HEK293 (cell line): Measurements from ENCODE around the gene TRIM46.

Experiments used
- CTCF ChIA-PET: fragments of 350-600 bp; formaldehyde crosslinking; extraction: SDS; loops from one replicate; lab custom pipeline; 2021; ENCODE audit warnings: antibody characterized with exemption; lab: Yijun Ruan, JAX
- POLR2A ChIA-PET: fragments of 300-600 bp; formaldehyde crosslinking; extraction: SDS; loops from one replicate; lab custom pipeline; 2020; ENCODE audit warnings: antibody characterized with exemption, inconsistent platforms; lab: Yijun Ruan, JAX
- H3K27ac ChIP-seq: fragments of 200-500 bp; sonication (Bioruptor generic); 2 replicates; pipeline ENCODE4 v1.5.1; 2014; ENCODE audit warnings: low read depth, low read length, control low read depth, inconsistent platforms; ENCODE audit errors: extremely low read depth
- H3K36me3 ChIP-seq, 2 experiments: fragments of 200-500 bp in 1 of 2; sonication (Bioruptor generic) in 1 of 2; 1 replicate in 1 of 2; 2 replicates in 1 of 2; pipeline ENCODE4 v1.5.1; 2014 to 2017; ENCODE audit warnings: inconsistent platforms in 2 of 2, low read length in 2 of 2; ENCODE audit not compliant: control insufficient read depth in 2 of 2, insufficient read depth in 1 of 2
- H3K4me1 ChIP-seq: fragments of 200-500 bp; sonication (Bioruptor generic); 2 replicates; pipeline ENCODE4 v1.5.1; 2014; ENCODE audit warnings: mild to moderate bottlenecking, low read length, inconsistent platforms; ENCODE audit not compliant: control insufficient read depth, insufficient read depth
- H3K4me3 ChIP-seq: 2 replicates; pipeline ENCODE4 v1.5.1; 2011; ENCODE audit warnings: low read depth, mild to moderate bottlenecking, control low read depth, low read length, moderate library complexity
- H3K9me3 ChIP-seq: fragments of 200-500 bp; sonication (Bioruptor generic); 2 replicates; pipeline ENCODE4 v1.5.1; 2014; ENCODE audit warnings: low read depth, low read length, inconsistent platforms; ENCODE audit not compliant: control insufficient read depth, insufficient read depth
- CTCF ChIP-seq: fragments of 450-650 bp; formaldehyde crosslinking; IDR thresholded peaks from 2 replicates; pipeline ENCODE4 v1.5.1; 2016; ENCODE audit warnings: missing biosample characterization, missing genetic modification characterization
- GLIS2 ChIP-seq: fragments of 450-650 bp; formaldehyde crosslinking; IDR thresholded peaks from 2 replicates; pipeline ENCODE4 v1.5.1; 2016; ENCODE audit warnings: missing biosample characterization, missing genetic modification characterization
- HIC1 ChIP-seq: fragments of 450-650 bp; formaldehyde crosslinking; IDR thresholded peaks from 2 replicates; pipeline ENCODE4 v1.5.1; 2016; ENCODE audit warnings: missing biosample characterization, missing genetic modification characterization
- HOXA7 ChIP-seq: sonication (generic); formaldehyde crosslinking; IDR thresholded peaks from 2 replicates; pipeline ENCODE4 v1.8.1; 2022; ENCODE audit warnings: missing genetic modification reagents, borderline replicate concordance
- SP3 ChIP-seq: fragments of 450-650 bp; formaldehyde crosslinking; IDR thresholded peaks from 2 replicates; pipeline ENCODE4 v1.5.1; 2016; ENCODE audit warnings: missing biosample characterization, missing genetic modification characterization
- ZNF2 ChIP-seq: fragments of 450-650 bp; formaldehyde crosslinking; IDR thresholded peaks from 2 replicates; pipeline ENCODE4 v1.5.1; 2016; ENCODE audit warnings: missing biosample characterization, missing genetic modification characterization
- ZNF341 ChIP-seq: fragments of 450-650 bp; formaldehyde crosslinking; IDR thresholded peaks from 2 replicates; pipeline ENCODE4; 2016; ENCODE audit warnings: low read depth, missing biosample characterization, missing genetic modification characterization
- ZNF366 ChIP-seq: fragments of 450-650 bp; formaldehyde crosslinking; conservative IDR thresholded peaks from 2 replicates; pipeline ENCODE4 v1.5.1; 2016; ENCODE audit warnings: missing biosample characterization, missing genetic modification characterization
- ZNF416 ChIP-seq: fragments of 450-650 bp; formaldehyde crosslinking; IDR thresholded peaks from 2 replicates; pipeline ENCODE4 v1.5.1; 2016; ENCODE audit warnings: missing biosample characterization, missing genetic modification characterization
- ZNF521 ChIP-seq: fragments of 450-650 bp; formaldehyde crosslinking; IDR thresholded peaks from 2 replicates; pipeline ENCODE4 v1.5.1; 2017; ENCODE audit warnings: missing biosample characterization, mild to moderate bottlenecking, missing genetic modification characterization
- ZNF529 ChIP-seq: fragments of 450-650 bp; formaldehyde crosslinking; IDR thresholded peaks from 2 replicates; pipeline ENCODE4 v1.5.1; 2017; ENCODE audit warnings: missing genetic modification characterization, missing biosample characterization; ENCODE audit not compliant: insufficient replicate concordance
- ZNF549 ChIP-seq: fragments of 450-650 bp; IDR thresholded peaks from 2 replicates; pipeline ENCODE4 v1.5.1; 2018; ENCODE audit warnings: missing biosample characterization, missing genetic modification characterization, mild to moderate bottlenecking, inconsistent platforms, moderate library complexity
- ZNF600 ChIP-seq: fragments of 450-650 bp; formaldehyde crosslinking; IDR thresholded peaks from 2 replicates; pipeline ENCODE4 v1.5.1; 2016; ENCODE audit warnings: missing biosample characterization, missing genetic modification characterization
- ZNF664 ChIP-seq: fragments of 450-650 bp; formaldehyde crosslinking; IDR thresholded peaks from 2 replicates; pipeline ENCODE4 v1.5.1; 2016; ENCODE audit warnings: missing biosample characterization, missing genetic modification characterization
- ZNF747 ChIP-seq: fragments of 450-650 bp; formaldehyde crosslinking; IDR thresholded peaks from 2 replicates; pipeline ENCODE4 v1.5.1; 2016; ENCODE audit warnings: missing biosample characterization, missing genetic modification characterization
- ZNF837 ChIP-seq: fragments of 450-650 bp; formaldehyde crosslinking; IDR thresholded peaks from 2 replicates; pipeline ENCODE4 v1.5.1; 2016; ENCODE audit warnings: missing biosample characterization, missing genetic modification characterization
- TF ChIP-seq, protein P1 (sequence below): fragments of 450-650 bp; formaldehyde crosslinking; IDR thresholded peaks from 2 replicates; pipeline ENCODE4 v1.5.1; 2016; ENCODE audit warnings: missing biosample characterization, missing genetic modification characterization
- TF ChIP-seq, protein P2 (sequence below): fragments of 450-650 bp; formaldehyde crosslinking; IDR thresholded peaks from 2 replicates; pipeline ENCODE4 v1.5.1; 2016; ENCODE audit warnings: missing biosample characterization, missing genetic modification characterization, low read depth

The TRIM46 gene

DNA sequence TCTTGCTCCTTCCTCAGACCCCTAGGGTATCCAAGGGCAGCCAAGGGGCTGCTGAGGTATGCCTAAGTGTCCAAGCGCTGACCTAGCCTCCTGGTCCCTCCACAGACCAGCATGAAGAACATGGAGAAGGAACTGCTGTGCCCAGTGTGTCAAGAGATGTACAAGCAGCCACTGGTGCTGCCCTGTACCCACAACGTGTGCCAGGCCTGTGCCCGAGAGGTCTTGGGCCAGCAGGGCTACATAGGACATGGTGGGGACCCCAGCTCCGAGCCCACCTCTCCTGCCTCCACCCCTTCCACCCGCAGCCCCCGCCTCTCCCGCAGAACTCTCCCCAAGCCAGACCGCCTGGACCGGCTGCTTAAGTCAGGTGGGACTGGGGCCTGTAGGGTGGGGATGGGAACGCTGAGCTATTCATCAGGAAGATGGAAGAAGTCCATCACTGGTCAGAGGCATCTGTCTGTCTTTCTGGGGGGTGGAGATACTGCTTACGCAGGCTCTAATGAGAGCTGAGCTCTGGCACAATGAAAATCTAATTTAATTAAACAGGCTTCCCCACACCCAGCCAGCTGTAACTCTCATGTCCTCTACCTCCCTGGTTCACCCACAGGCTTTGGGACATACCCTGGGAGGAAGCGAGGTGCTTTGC lies 1.8 kb downstream of the TRIM46 start (continued):
- no peak for TF ChIP-seq SP3 (tag by site-specific recombination)

DNA sequence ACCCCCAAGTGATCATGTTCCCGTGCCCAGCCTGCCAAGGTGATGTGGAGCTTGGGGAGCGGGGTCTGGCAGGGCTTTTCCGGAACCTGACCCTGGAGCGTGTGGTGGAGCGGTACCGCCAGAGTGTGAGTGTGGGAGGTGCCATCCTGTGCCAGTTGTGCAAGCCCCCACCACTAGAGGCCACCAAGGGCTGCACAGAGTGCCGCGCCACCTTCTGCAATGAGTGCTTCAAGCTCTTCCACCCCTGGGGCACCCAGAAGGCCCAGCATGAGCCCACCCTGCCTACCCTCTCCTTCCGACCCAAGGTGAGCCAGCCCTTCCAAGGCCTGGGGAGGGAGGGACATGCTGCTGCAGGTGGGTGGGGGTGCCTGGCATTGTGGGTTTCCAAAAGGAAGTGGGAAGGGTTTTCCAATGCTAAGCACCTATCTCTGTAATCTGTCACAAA lies 2.3 kb downstream of the TRIM46 start:
- no peak overlapping the region for H3K27ac ChIP-seq
- peaks cover 5 to 7% of the 10 kb centered on the region in 2 experiments; a peak in 2 of 3 replicates for H3K36me3 ChIP-seq
- H3K9me3 ChIP-seq, result no peaks in the 10 kb centered on the region
- no peak for TF ChIP-seq ZNF837 (tag by site-specific recombination)
- 0 out of 2 replicates have a peak, but pooled peaks have one; percentile 30 for TF ChIP-seq CTCF (tag by site-specific recombination)
- 0 out of 2 replicates have a peak, but pooled peaks have one; percentile 23 for TF ChIP-seq GLIS2 (tag by site-specific recombination)
- TF ChIP-seq, protein P1, sequence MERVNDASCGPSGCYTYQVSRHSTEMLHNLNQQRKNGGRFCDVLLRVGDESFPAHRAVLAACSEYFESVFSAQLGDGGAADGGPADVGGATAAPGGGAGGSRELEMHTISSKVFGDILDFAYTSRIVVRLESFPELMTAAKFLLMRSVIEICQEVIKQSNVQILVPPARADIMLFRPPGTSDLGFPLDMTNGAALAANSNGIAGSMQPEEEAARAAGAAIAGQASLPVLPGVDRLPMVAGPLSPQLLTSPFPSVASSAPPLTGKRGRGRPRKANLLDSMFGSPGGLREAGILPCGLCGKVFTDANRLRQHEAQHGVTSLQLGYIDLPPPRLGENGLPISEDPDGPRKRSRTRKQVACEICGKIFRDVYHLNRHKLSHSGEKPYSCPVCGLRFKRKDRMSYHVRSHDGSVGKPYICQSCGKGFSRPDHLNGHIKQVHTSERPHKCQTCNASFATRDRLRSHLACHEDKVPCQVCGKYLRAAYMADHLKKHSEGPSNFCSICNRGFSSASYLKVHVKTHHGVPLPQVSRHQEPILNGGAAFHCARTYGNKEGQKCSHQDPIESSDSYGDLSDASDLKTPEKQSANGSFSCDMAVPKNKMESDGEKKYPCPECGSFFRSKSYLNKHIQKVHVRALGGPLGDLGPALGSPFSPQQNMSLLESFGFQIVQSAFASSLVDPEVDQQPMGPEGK (tag by site-specific recombination), result 0 out of 2 replicates have a peak, but pooled peaks have one; percentile 12
- TF ChIP-seq ZNF529 (tag by site-specific recombination), result no peak
- TF ChIP-seq HIC1 (tag by site-specific recombination), result peak; percentile 15; the same call in 1 of the 2 replicates
- TF ChIP-seq ZNF600 (tag by site-specific recombination), result 0 out of 2 replicates have a peak, but pooled peaks have one; percentile 18
- TF ChIP-seq ZNF747 (tag by site-specific recombination), result no peak
- TF ChIP-seq ZNF549 (tag by site-specific recombination), result no peak
- no peak for TF ChIP-seq ZNF416 (tag by site-specific recombination)
- no peak for TF ChIP-seq HOXA7
- ChIA-PET POLR2A (interaction anchor here (0.8 to 1.6 kb wide), 2 partner anchors 17 to 51 kb away, joined by 3 to 5 read pairs; no protein-coding TSS in a partner anchor), CTCF (interaction anchor here (0.5 to 12.2 kb wide), 10 partner anchors 17 to 102 kb away, joined by 3 to 439 read pairs (median 4); no protein-coding TSS in a partner anchor)
- no peaks in the 10 kb centered on the region for H3K4me1 ChIP-seq
- no peak overlapping the region for H3K4me3 ChIP-seq

DNA sequence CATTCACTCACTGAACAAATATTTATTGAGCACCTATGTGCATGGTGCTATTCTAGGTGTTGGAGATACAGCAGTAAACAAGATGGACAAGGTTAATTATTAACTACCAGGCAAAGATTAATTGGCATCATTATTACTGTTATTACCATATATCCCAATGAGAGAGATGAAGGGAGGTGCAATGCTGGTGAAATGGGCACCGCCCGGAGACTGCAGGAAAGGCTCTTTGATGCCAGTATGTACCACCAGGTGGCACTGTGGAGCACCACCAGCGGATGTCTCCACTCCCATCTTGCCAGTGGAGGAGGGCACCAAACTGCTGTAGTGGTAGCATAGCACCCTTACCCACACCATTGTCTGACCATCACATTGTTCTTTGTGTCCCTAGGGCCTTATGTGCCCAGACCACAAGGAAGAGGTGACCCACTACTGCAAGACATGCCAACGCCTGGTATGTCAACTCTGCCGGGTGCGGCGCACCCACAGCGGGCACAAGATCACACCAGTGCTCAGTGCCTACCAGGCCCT lies 3.0 kb downstream of the TRIM46 start:
- no peaks in the 10 kb centered on the region for H3K9me3 ChIP-seq
- TF ChIP-seq ZNF664 (tag by site-specific recombination) (peak; percentile 85), CTCF (tag by site-specific recombination) (peak; percentile 90), ZNF366 (tag by site-specific recombination) (no peak; the same call in 1 of the 2 replicates), ZNF521 (tag by site-specific recombination) (no peak), ZNF341 (peak; percentile 59), ZNF2 (tag by site-specific recombination) (0 out of 2 replicates have a peak, but pooled peaks have one; percentile 27), HIC1 (tag by site-specific recombination) (peak; percentile 92)
- TF ChIP-seq, protein P2, sequence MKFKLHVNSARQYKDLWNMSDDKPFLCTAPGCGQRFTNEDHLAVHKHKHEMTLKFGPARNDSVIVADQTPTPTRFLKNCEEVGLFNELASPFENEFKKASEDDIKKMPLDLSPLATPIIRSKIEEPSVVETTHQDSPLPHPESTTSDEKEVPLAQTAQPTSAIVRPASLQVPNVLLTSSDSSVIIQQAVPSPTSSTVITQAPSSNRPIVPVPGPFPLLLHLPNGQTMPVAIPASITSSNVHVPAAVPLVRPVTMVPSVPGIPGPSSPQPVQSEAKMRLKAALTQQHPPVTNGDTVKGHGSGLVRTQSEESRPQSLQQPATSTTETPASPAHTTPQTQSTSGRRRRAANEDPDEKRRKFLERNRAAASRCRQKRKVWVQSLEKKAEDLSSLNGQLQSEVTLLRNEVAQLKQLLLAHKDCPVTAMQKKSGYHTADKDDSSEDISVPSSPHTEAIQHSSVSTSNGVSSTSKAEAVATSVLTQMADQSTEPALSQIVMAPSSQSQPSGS (tag by site-specific recombination), result no peak

More for the DNA sequence above, 3.0 kb downstream of the TRIM46 start:
- H3K4me1 ChIP-seq, result no peaks in the 10 kb centered on the region
- H3K36me3 ChIP-seq, result peaks cover 2 to 3% of the 10 kb centered on the region in 2 experiments; a peak in 2 of 3 replicates
- ChIA-PET CTCF (interaction anchor here (0.7 to 4.3 kb wide), 7 partner anchors 17 to 1827 kb away, joined by 3 to 49 read pairs (median 4); partner anchors contain the start of gene THBS3), POLR2A (interaction anchor here (1.0 to 1.6 kb wide), 4 partner anchors 17 to 146 kb away, joined by 3 to 11 read pairs (median 4); no protein-coding TSS in a partner anchor)
- H3K4me3 ChIP-seq, result no peak overlapping the region
- no peak overlapping the region for H3K27ac ChIP-seq
